Activated CD8-positive, alpha-beta memory T cell treated with anti-CD3 and anti-CD28 coated beads for 48 hours (primary cell): Measurements from ENCODE around the gene TMEM63A.
"Not testable (repeated sequence)": the region's sequence is repeated elsewhere in the genome, so short reads cannot be mapped to it uniquely, and the experiment has no call there.

Experiments used
- DNase-seq, 3 experiments: peaks; one replicate each; pipeline ENCODE4 v3.0.0-alpha.2; 2020; ENCODE audit warnings: low read depth in 2 of 3, low spot score in 2 of 3

TMEM63A gene

GRCh38 chr1:225823811-225824261 is 58.3 kb downstream of the TMEM63A start:
- no peak for DNase-seq

- no peak for DNase-seq
Observed at GRCh38 chr1:225822655-225823403, 59.4 kb downstream of the TMEM63A start.

GRCh38 chr1:225820522-225821120 is 61.6 kb downstream of the TMEM63A start:
- DNase-seq, result no peak

- no peak for DNase-seq
Observed at GRCh38 chr1:225819346-225820192, 62.6 kb downstream of the TMEM63A start.

- DNase-seq, result no peak
Observed at GRCh38 chr1:225818229-225818628, 64.0 kb downstream of the TMEM63A start.

- no peak for DNase-seq
Observed at GRCh38 chr1:225817611-225818061, 64.5 kb downstream of the TMEM63A start.

- DNase-seq, result no peak
Observed at GRCh38 chr1:225816643-225817538, 65.3 kb downstream of the TMEM63A start.

GRCh38 chr1:225815526-225816178 is 66.5 kb downstream of the TMEM63A start:
- no peak for DNase-seq

GRCh38 chr1:225815090-225815489 is 67.1 kb downstream of the TMEM63A start:
- DNase-seq, result not testable (repeated sequence)

- DNase-seq, result no peak
Observed at GRCh38 chr1:225814381-225814780, 67.8 kb downstream of the TMEM63A start.

- no peak for DNase-seq
Observed at GRCh38 chr1:225813214-225813964, 68.8 kb downstream of the TMEM63A start.

DNA sequence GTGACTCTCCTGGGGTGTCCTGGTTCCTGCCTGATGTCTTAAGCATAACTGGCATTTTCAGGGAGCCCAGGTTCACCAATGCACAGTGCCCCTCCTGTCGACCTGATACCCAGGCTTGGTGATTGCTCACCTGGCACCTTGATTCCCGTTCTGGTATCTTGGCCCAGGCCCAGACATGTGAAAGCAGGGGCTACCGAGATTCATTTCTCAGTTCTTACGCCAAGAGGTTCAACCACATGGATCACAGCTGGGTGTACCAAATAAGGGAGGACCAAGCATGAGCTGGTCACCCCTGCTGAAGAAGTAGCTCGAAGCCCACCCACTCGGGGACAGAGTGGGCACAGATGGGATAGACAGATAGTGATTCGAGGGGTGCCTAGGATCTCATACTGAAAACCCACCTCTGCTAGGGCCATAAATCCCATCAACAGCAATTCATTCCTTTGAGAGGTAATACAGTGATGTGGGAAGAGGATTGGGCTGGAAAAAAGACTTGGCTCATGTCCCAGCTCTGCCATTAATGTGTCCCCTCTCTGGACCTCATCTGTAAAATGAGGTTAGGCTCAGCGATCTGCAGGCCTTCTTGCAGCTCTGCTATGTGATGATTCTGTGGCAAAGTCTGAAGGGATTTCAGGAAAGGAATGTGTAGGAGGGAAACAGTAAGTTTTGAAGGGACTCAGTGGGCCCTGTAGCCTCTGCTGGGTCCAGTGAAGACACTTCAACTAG is 69.5 kb downstream of the TMEM63A start:
- DNase-seq, result no peak

DNA sequence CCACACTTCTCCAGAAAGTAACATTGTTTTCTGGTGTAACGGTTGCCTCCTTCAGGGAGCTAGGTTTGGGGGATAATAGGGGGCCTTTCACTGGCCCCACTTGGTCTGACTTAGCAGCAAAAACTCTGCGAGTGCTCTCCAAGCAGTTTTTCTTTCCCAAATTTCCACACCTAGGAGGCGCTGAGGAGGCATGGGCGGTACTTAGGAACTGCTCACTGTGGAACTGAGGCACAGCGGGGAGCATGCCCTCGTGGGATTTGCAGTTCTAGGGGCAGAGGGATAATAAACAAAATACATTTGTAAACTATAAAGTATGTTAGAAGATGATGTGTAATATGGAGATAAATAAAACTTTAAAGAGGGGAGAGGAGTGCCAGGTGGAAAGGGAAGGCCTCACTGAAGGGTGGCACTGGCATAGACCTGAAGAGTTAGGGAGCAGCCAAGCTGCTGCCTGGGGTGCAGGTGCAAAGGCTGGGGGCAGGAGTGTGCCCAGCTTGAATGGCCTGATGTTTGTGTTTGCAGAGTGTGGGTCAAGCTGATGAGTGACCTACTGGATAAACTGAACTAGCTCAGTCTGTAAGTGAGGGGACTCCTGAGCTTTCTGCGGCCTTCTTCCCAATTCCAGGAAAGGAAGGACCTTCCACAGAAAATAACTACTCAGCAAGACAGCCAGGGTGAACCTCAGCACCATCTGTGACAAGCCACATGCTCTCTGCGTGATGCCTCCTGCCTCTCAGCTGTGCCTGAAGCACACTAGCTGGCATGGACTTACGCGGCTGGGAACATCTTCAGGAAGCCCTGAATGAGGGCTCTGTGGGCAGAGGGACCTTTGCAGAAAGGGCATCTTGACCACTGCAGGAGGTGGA is 70.3 kb downstream of the TMEM63A start:
- no peak for DNase-seq

DNA sequence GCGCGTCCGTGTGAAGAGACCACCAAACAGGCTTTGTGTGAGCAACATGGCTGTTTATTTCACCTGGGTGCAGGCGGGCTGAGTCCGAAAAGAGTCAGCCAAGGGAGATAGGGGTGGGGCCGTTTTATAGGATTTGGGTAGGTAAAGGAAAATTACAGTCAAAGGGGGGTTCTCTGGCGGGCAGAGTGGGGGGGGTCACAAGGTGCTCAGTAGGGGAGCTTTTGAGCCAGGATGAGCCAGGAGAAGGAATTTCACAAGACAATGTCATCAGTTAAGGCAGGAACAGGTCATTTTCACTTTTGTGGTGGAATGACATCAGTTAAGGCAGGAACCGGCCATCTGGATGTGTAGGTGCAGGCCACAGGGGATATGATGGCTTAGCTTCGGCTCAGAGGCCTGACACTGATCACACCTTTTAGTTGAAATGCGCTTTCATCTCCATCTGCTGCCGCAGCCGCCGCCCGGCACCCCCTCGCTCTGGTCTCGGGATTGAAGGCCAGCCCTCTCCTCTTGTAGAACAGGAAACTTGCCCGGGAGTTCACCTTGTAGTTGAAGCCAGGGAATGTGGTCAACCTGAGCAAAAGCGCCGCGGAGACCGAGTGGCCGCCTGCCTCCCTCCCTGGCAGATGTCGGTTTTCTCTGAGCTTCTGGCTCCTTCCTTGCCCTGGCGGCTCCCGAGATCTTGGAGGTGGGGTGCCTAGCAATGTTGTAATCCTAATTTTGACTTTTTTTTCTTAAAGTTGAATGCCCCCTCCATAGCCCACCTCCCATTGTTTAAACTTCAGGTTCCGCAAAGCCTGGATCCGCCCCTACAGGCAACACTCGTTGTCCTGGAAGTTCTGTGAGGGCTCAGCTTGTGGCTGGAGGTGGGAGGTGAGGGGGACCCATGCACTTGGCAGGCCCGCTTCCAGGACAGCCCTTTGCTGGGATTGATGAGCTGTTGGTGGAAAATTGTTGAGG is 71.3 kb downstream of the TMEM63A start:
- DNase-seq, result not testable (repeated sequence)

DNA sequence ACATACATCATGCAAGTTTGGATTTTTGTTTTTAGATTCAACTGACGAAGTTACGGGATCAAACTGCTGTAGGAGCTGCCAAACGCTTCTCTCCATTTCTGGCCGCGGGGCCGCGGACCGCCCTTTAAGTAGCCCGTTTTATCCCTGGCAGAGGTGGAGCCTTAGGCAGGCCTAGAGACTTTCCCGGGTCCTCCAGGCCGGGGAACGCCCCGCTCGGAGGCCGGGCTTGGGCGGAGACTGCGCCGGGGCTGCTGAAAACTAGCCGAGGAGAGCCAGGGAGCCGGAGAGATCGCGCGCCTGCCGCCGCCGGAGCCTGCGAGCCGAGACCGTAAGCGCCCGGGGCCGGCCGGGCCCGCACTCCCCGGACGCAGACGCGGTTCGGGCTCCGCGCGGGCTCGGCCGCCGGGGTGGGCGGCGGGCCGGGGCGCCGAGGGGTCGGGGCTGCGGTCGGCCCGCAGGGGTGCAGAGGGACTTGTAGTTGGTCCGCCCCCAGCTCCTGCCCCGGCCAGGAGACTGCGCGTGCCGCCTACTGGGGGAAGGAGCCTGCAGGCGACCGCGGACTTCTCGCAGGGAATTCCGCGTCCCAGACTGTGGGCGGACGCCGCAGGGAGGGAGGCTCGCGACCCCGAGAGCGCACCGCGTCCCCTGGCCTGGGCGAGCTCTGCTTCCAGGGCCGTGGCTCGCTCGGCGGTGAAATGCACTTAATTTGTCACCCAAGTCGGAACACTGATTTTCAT is 72.2 kb downstream of the TMEM63A start, which contains the start of gene EPHX1:
TSS of gene EPHX1 (plus strand) at position 283 of the 737 bp plus-strand sequence. CDS start 18,606 bp downstream, outside the sequence.
- DNase-seq, result peak; percentile 35 to 55 (median 45)

DNA sequence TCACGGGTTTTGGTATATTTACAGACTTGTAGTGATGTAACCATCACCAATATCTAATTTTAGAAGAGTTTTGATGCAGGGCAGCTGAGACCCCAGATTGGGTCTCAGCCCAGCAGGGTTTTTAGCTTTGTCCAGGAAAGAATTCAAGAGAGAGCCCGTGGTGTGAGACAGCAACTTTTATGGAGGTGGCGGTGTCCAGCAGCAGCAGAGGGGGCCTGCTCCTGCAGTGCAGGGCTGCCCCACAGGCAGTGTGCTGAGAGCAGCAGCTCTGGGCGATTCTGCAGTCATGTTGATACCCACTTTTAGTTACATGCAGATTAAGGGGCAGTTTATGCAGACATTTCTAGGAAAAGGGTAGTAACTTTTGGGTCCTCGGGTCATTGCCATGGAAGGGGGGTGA is 74.0 kb downstream of the TMEM63A start:
- no peak for DNase-seq
